ENCODE measurements around the gene OSMR.

DNA sequence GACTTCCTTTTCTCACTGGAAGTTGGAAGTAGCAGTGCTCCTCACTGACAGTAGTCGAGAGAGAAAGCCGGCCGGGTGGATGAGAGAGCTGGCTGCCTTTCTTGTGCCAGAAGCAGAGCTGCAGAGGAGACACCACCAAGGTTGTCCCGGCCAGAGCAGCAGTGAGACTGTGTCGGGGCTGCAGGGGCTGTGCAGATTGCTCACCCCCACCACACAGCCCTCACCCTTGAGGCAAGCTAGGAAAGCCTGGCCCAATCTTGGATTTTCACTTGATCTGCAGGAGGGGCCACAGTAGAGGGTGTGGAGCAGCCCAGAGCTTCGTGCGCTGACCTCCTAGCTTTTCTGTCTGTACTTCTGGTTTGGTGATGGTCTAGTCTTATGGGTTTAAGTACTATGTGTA, 9.1 kb downstream of the OSMR start:
- TF ChIP-seq, protein P1, sequence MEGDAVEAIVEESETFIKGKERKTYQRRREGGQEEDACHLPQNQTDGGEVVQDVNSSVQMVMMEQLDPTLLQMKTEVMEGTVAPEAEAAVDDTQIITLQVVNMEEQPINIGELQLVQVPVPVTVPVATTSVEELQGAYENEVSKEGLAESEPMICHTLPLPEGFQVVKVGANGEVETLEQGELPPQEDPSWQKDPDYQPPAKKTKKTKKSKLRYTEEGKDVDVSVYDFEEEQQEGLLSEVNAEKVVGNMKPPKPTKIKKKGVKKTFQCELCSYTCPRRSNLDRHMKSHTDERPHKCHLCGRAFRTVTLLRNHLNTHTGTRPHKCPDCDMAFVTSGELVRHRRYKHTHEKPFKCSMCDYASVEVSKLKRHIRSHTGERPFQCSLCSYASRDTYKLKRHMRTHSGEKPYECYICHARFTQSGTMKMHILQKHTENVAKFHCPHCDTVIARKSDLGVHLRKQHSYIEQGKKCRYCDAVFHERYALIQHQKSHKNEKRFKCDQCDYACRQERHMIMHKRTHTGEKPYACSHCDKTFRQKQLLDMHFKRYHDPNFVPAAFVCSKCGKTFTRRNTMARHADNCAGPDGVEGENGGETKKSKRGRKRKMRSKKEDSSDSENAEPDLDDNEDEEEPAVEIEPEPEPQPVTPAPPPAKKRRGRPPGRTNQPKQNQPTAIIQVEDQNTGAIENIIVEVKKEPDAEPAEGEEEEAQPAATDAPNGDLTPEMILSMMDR (conservative IDR thresholded peaks at IDR 0.05; ENCODE audit: low read depth in 2 of 2): no peak
- no peak for TF ChIP-seq POLR2AphosphoS5 (IDR thresholded peaks at IDR 0.05; ENCODE audit: low read depth)
- no peak for TF ChIP-seq EZH2 (IDR thresholded peaks at IDR 0.05; ENCODE audit: low read depth, unreplicated experiment)
- TF ChIP-seq, protein P2, sequence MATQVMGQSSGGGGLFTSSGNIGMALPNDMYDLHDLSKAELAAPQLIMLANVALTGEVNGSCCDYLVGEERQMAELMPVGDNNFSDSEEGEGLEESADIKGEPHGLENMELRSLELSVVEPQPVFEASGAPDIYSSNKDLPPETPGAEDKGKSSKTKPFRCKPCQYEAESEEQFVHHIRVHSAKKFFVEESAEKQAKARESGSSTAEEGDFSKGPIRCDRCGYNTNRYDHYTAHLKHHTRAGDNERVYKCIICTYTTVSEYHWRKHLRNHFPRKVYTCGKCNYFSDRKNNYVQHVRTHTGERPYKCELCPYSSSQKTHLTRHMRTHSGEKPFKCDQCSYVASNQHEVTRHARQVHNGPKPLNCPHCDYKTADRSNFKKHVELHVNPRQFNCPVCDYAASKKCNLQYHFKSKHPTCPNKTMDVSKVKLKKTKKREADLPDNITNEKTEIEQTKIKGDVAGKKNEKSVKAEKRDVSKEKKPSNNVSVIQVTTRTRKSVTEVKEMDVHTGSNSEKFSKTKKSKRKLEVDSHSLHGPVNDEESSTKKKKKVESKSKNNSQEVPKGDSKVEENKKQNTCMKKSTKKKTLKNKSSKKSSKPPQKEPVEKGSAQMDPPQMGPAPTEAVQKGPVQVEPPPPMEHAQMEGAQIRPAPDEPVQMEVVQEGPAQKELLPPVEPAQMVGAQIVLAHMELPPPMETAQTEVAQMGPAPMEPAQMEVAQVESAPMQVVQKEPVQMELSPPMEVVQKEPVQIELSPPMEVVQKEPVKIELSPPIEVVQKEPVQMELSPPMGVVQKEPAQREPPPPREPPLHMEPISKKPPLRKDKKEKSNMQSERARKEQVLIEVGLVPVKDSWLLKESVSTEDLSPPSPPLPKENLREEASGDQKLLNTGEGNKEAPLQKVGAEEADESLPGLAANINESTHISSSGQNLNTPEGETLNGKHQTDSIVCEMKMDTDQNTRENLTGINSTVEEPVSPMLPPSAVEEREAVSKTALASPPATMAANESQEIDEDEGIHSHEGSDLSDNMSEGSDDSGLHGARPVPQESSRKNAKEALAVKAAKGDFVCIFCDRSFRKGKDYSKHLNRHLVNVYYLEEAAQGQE (IDR thresholded peaks at IDR 0.05; ENCODE audit: unreplicated experiment): no peak

Measured in GM23338 (cell line).